ENCODE measurements around the gene PDE10A.

DNA sequence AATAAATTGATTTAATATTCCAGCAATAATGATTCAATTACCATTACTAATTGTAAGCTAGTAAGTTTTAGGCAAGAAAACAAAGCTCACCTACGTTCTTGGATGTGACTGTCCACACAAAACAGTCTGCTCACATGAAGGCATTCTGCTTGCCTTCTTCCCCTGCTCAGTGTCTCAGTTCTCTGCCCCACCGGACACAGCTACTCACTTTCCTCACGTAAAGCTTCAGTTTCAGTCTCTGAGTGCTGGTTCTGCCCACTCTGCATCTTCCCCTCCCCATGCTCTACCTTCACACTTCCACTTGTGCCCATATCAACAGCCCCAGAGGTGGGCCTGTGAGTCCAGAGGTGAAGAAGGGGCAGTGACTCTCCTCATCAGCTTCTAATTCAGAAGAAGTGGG, 279.7 kb downstream of the PDE10A start:
- TF ChIP-seq, protein P1, sequence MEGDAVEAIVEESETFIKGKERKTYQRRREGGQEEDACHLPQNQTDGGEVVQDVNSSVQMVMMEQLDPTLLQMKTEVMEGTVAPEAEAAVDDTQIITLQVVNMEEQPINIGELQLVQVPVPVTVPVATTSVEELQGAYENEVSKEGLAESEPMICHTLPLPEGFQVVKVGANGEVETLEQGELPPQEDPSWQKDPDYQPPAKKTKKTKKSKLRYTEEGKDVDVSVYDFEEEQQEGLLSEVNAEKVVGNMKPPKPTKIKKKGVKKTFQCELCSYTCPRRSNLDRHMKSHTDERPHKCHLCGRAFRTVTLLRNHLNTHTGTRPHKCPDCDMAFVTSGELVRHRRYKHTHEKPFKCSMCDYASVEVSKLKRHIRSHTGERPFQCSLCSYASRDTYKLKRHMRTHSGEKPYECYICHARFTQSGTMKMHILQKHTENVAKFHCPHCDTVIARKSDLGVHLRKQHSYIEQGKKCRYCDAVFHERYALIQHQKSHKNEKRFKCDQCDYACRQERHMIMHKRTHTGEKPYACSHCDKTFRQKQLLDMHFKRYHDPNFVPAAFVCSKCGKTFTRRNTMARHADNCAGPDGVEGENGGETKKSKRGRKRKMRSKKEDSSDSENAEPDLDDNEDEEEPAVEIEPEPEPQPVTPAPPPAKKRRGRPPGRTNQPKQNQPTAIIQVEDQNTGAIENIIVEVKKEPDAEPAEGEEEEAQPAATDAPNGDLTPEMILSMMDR (IDR thresholded peaks at IDR 0.05), result no peak
- TF ChIP-seq POLR2AphosphoS5 (IDR thresholded peaks at IDR 0.05) (no peak), EP300 (IDR thresholded peaks at IDR 0.05) (no peak)

Data from suprapubic skin (tissue), 4 donors.